Loucy (cell line): ENCODE data around the gene ZNF543.
A peak's percentile ranks its signal among the peaks of the same experiment; 100 is the strongest.
"Not testable (repeated sequence)": the region's sequence is repeated elsewhere in the genome, so short reads cannot be mapped to it uniquely, and the experiment has no call there.

Source experiments
- H2AFZ ChIP-seq: fragments of 200-600 bp; sonication (generic); 2 replicates; pipeline ENCODE4 v1.6.0; 2016; ENCODE audit warnings: antibody characterized with exemption, mild to moderate bottlenecking, low read length, moderate library complexity
- H3F3A ChIP-seq: fragments of 200-600 bp; 2 replicates; pipeline ENCODE4 v1.6.0; 2016; ENCODE audit warnings: antibody characterized with exemption, low read depth, mild to moderate bottlenecking
- H3K27me3 ChIP-seq: fragments of 200-600 bp; sonication (generic); 2 replicates; pipeline ENCODE4 v1.6.1; 2014; ENCODE audit warnings: low read length, mild to moderate bottlenecking; ENCODE audit not compliant: insufficient read depth, poor library complexity, severe bottlenecking
- H3K36me3 ChIP-seq: fragments of 200-600 bp; sonication (generic); 2 replicates; pipeline ENCODE4 v1.6.1; 2016; ENCODE audit warnings: low read length; ENCODE audit not compliant: insufficient read depth
- H3K4me1 ChIP-seq: fragments of 200-600 bp; sonication (generic); 2 replicates; pipeline ENCODE4 v1.5.1; 2014; ENCODE audit warnings: low read length, mild to moderate bottlenecking; ENCODE audit not compliant: insufficient read depth, poor library complexity, severe bottlenecking
- H3K4me2 ChIP-seq: fragments of 200-600 bp; sonication (generic); 2 replicates; pipeline ENCODE4 v1.6.0; 2014; ENCODE audit warnings: antibody characterized with exemption, low read length, low read depth, mild to moderate bottlenecking; ENCODE audit not compliant: poor library complexity, severe bottlenecking
- H3K4me3 ChIP-seq: fragments of 200-600 bp; sonication (generic); 2 replicates; pipeline ENCODE4 v1.5.1; 2014; ENCODE audit warnings: low read length, mild to moderate bottlenecking, mixed read lengths; ENCODE audit not compliant: poor library complexity, severe bottlenecking
- H3K79me2 ChIP-seq: fragments of 200-600 bp; sonication (generic); 2 replicates; pipeline ENCODE4 v1.6.1; 2014; ENCODE audit warnings: low read length; ENCODE audit not compliant: insufficient read depth
- H3K9ac ChIP-seq: fragments of 200-600 bp; sonication (generic); 2 replicates; pipeline ENCODE4 v1.6.0; 2014; ENCODE audit warnings: mild to moderate bottlenecking, low read depth, low read length, moderate library complexity; ENCODE audit not compliant: poor library complexity, severe bottlenecking
- H3K9me2 ChIP-seq: fragments of 200-600 bp; sonication (generic); replicated peaks from 2 replicates; pipeline ENCODE4 v1.6.1; 2016; ENCODE audit warnings: low read depth, low read length, mixed read lengths
- H3K9me3 ChIP-seq: fragments of 200-600 bp; sonication (generic); 2 replicates; pipeline ENCODE4 v1.6.1; 2014; ENCODE audit warnings: mild to moderate bottlenecking, antibody characterized with exemption, low read length, low read depth; ENCODE audit not compliant: insufficient read depth
- H4K20me1 ChIP-seq: fragments of 200-600 bp; sonication (generic); 2 replicates; pipeline ENCODE4 v1.6.0; 2014; ENCODE audit warnings: antibody characterized with exemption, low read length, mild to moderate bottlenecking; ENCODE audit not compliant: insufficient read depth, poor library complexity, severe bottlenecking
- CTCF ChIP-seq: fragments of 200-600 bp; sonication (generic); conservative IDR thresholded peaks from 2 replicates; pipeline ENCODE4 v1.5.1; 2014; ENCODE audit warnings: mild to moderate bottlenecking, antibody characterized with exemption, low read length
- EZH2phosphoT487 ChIP-seq: fragments of 200-600 bp; IDR thresholded peaks from 2 replicates; pipeline ENCODE4 v1.6.1; 2018; ENCODE audit warnings: antibody characterized with exemption, mild to moderate bottlenecking, moderate library complexity, borderline replicate concordance

The ZNF543 gene

GRCh38 chr19:57276430-57276829, 43.8 kb upstream of the ZNF543 start:
- Histone ChIP-seq H3K9me2 (no peaks in the 10 kb centered on the region), H2AFZ (no peak overlapping the region), H3K9me3 (no peaks in the 10 kb centered on the region), H3K4me3 (no peak overlapping the region), H3K36me3 (no peaks in the 10 kb centered on the region), H3K4me1 (no peaks in the 10 kb centered on the region), H3K79me2 (peaks cover 15% of the 10 kb centered on the region), H4K20me1 (peaks cover 11% of the 10 kb centered on the region), H3F3A (no peaks in the 10 kb centered on the region), H3K27me3 (no peaks in the 10 kb centered on the region), H3K4me2 (no peak overlapping the region), H3K9ac (no peak overlapping the region)
- TF ChIP-seq CTCF: no peak
- TF ChIP-seq EZH2phosphoT487: no peak

DNA sequence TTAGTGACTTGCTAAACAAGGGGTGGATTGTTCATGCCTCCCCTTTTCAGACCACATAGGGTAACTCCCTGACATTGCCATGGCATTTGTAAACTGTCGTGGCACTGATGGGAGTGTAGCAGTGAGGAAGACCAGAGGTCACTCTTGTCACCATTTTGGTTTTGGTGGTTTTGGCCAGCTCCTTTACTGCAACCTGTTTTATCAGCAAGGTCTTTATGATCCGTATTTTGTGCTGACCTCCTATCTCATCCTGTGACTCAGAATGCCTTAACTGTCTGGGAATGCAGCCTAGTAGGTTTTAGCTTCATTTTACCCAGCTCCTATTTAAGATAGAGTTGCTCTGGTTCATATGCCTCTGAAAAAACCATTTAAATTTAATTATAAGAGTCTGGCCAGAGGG, 41.8 kb upstream of the ZNF543 start:
- H3K27me3 ChIP-seq, H3K36me3 ChIP-seq, H2AFZ ChIP-seq, H3K9me2 ChIP-seq, H3K9ac ChIP-seq, H3K4me3 ChIP-seq, H3F3A ChIP-seq, H3K9me3 ChIP-seq: not testable (repeated sequence)
- peaks cover 12% of the 10 kb centered on the region for H3K4me1 ChIP-seq
- H3K79me2 ChIP-seq: peaks cover 36% of the 10 kb centered on the region
- H4K20me1 ChIP-seq: peaks cover 29% of the 10 kb centered on the region
- peak overlapping the region; percentile 80 for H3K4me2 ChIP-seq

- peaks cover 7% of the 10 kb centered on the region; the same call in 1 of the 2 replicates for H3K36me3 ChIP-seq
- peaks cover 45% of the 10 kb centered on the region for H3K79me2 ChIP-seq
- no peaks in the 10 kb centered on the region for H3K9me3 ChIP-seq
- H3K9me2 ChIP-seq: no peaks in the 10 kb centered on the region
- peak overlapping the region; percentile 92 for H3K4me3 ChIP-seq
- H3K4me2 ChIP-seq: peak overlapping the region; percentile 80
- peak overlapping the region; percentile 81 for H2AFZ ChIP-seq
- H3F3A ChIP-seq: no peaks in the 10 kb centered on the region
- peaks cover 35% of the 10 kb centered on the region for H4K20me1 ChIP-seq
- H3K4me1 ChIP-seq: peaks cover 12% of the 10 kb centered on the region
- TF ChIP-seq EZH2phosphoT487 (no peak), CTCF (peak; percentile 40; the same call in 1 of the 2 replicates)
- peak overlapping the region; percentile 94 for H3K9ac ChIP-seq
- no peaks in the 10 kb centered on the region for H3K27me3 ChIP-seq
These were observed 40.7 kb upstream of the ZNF543 start for GRCh38 chr19:57279418-57280164.
